Testis (tissue), 2 donors: ENCODE results near the gene CRYZ.

Experiments used
- POLR2A ChIP-seq: fragments of 450-650 bp; IDR thresholded peaks from one replicate; pipeline ENCODE4 v1.6.1; 2017; ENCODE audit warnings: antibody characterized with exemption, mild to moderate bottlenecking, moderate library complexity
- TF ChIP-seq, protein P1 (sequence below), 3 experiments: fragments of 450-650 bp in 2 of 3; fragments of 200-600 bp in 1 of 3; sonication (generic) in 1 of 3; IDR thresholded peaks; one replicate each; pipeline ENCODE4 v1.5.1; 2016 to 2019; ENCODE audit warnings: antibody characterized with exemption in 3 of 3, mild to moderate bottlenecking in 2 of 3, moderate library complexity in 1 of 3

DNA sequence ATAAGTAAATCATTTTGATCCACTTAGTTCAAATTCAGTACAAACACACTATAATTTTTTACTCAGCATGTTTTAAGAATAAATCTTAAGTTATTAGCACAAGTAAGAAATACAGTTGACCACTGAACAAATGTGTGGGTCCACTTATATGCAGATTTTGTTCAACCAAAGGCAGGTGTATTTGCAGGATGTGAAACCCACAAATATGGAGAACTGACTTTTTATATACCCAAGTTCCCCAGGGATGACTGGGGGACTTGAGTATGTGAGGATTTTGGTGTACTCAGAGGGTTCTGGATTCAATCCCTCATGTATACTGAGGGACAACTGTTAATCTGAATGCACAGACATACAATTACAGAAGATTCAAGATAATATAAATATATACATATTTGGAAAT lies 33.5 kb downstream of the CRYZ start:
- TF ChIP-seq, protein P1, sequence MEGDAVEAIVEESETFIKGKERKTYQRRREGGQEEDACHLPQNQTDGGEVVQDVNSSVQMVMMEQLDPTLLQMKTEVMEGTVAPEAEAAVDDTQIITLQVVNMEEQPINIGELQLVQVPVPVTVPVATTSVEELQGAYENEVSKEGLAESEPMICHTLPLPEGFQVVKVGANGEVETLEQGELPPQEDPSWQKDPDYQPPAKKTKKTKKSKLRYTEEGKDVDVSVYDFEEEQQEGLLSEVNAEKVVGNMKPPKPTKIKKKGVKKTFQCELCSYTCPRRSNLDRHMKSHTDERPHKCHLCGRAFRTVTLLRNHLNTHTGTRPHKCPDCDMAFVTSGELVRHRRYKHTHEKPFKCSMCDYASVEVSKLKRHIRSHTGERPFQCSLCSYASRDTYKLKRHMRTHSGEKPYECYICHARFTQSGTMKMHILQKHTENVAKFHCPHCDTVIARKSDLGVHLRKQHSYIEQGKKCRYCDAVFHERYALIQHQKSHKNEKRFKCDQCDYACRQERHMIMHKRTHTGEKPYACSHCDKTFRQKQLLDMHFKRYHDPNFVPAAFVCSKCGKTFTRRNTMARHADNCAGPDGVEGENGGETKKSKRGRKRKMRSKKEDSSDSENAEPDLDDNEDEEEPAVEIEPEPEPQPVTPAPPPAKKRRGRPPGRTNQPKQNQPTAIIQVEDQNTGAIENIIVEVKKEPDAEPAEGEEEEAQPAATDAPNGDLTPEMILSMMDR (IDR thresholded peaks at IDR 0.05) = no peak
- TF ChIP-seq POLR2A = no peak
